SH-SY5Y (cell line): ENCODE data around the gene MTIF3.

ENCODE experiments used
- GATA2 ChIP-seq: IDR thresholded peaks from 2 replicates; pipeline ENCODE4 v1.6.1; 2011; ENCODE audit warnings: mild to moderate bottlenecking, low read depth, low read length
- GATA3 ChIP-seq: IDR thresholded peaks from 2 replicates; pipeline ENCODE4 v1.6.1; 2011; ENCODE audit warnings: low read depth, mild to moderate bottlenecking, low read length, moderate library complexity

DNA sequence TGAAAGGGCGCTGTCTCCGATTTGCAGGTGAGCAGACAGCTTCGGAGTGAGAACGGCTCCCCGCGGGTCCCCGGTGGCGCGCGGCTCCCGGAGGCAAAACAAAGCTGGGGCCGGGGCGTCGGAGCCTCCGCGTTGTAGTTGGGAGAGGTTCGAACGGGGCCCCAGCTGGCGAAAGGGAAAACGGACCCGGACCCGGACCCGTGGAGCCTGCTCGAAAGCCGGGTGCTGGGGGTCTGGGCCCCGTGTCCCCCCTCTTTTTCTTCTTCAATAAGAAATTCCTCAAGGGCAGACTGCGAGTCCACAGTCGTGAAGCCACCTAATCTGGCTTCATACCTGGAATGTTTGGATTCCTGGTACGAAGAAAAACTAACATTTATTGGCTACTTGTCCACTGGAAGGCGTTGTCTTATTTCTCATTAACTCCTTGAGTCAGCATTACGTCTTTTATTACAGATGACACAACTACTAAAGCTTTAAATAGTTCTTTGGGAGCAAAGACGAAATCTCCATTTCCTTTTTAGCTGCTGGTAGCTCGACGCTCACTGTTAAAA lies 632 bp upstream of the MTIF3 start:
- no peak for TF ChIP-seq GATA2
- TF ChIP-seq GATA3 = no peak
